ENCODE data around the gene BRD2. TPM values are rescaled to one million over a fixed set of nuclear protein-coding genes. Genes with fewer than 3 reads are reported as not detected.

The BRD2 gene
- total RNA-seq, 1 experiment from 2014 or later: 252 TPM

GRCh38 chr6:32975886-32976285 lies 7.5 kb downstream of the BRD2 start:
- peaks cover 4% of the 10 kb centered on the region for H3K27me3 Mint-ChIP-seq (ENCODE audit: low read depth)
- peak overlapping the region in 1 of 3 experiments; percentile 65; a peak in 2 of 7 replicates for H3K27ac Mint-ChIP-seq
- Histone ChIP-seq H3K4me2 (ENCODE audit: insufficient read depth, insufficient read length, low read length) (no peak overlapping the region), H4K8ac (replicated peaks; ENCODE audit: insufficient read length, low read depth, low read length) (no peak overlapping the region), H2BK20ac (ENCODE audit: low read depth, low read length, poor library complexity, severe bottlenecking) (no peak overlapping the region), H3K27ac (ENCODE audit: insufficient read length, low read depth, low read length) (no peak overlapping the region), H3K9me3 (ENCODE audit: control insufficient read depth, low read depth, low read length) (no peaks in the 10 kb centered on the region), H4K5ac (ENCODE audit: insufficient read length, low read depth, low read length) (no peak overlapping the region), H3K23me2 (ENCODE audit: insufficient read length, low read depth, low read length, poor library complexity, severe bottlenecking) (peaks cover 16% of the 10 kb centered on the region), H3K79me2 (ENCODE audit: insufficient read depth, low read length) (peaks cover 41% of the 10 kb centered on the region), H2AFZ (ENCODE audit: low read length) (no peak overlapping the region), H2BK15ac (ENCODE audit: low read depth, low read length) (no peak overlapping the region), H3K56ac (ENCODE audit: insufficient read length, low read depth, low read length) (no peak overlapping the region), H3K18ac (ENCODE audit: insufficient read length, low read depth, low read length) (no peak overlapping the region), H3T11ph (ENCODE audit: low read length) (no peak overlapping the region), H2BK120ac (ENCODE audit: low read depth, low read length, poor library complexity, severe bottlenecking) (no peak overlapping the region), H3K79me1 (ENCODE audit: insufficient read depth, low read depth, low read length, poor library complexity, severe bottlenecking) (peaks cover 20% of the 10 kb centered on the region), H4K20me1 (ENCODE audit: control insufficient read depth, insufficient read depth, insufficient read length) (no peaks in the 10 kb centered on the region), H3K23ac (ENCODE audit: insufficient read length, low read depth, low read length) (no peak overlapping the region), H2BK5ac (ENCODE audit: insufficient read length, low read length) (no peak overlapping the region), H3K14ac (ENCODE audit: insufficient read depth, low read length) (no peak overlapping the region), H3K4ac (ENCODE audit: low read depth, low read length) (no peak overlapping the region), H3K4me1 (ENCODE audit: insufficient read depth, low read length) (no peaks in the 10 kb centered on the region), H3K9ac (ENCODE audit: extremely low read depth, insufficient read length, low read length) (no peak overlapping the region), H3K27me3 (ENCODE audit: insufficient read depth, low read length) (no peaks in the 10 kb centered on the region), H2AK5ac (ENCODE audit: insufficient read length, low read length) (no peak overlapping the region), H2BK12ac (ENCODE audit: insufficient read length, low read depth, low read length) (no peak overlapping the region), H4K91ac (ENCODE audit: insufficient read length, low read depth, low read length) (no peak overlapping the region)
- peaks cover 93 to 99% (median 98%) of the 10 kb centered on the region in 3 experiments for H3K36me3 Mint-ChIP-seq (ENCODE audit: insufficient read depth in 1 of 3, low read depth in 3 of 3)
- no CpG with 5 or more reads among the region's 2 CpGs for WGBS (ENCODE audit: extremely low coverage, insufficient read length, low lambda C conversion rate)
- peak overlapping the region; percentile 96 for H3K4me3 Mint-ChIP-seq
- DNase-seq: no peak
- peaks cover 7 to 11% of the 10 kb centered on the region in 2 experiments for H3K9me3 Mint-ChIP-seq
- peaks cover 23 to 53% of the 10 kb centered on the region in 2 experiments for H3K4me1 Mint-ChIP-seq
- TF ChIP-seq, protein P1, sequence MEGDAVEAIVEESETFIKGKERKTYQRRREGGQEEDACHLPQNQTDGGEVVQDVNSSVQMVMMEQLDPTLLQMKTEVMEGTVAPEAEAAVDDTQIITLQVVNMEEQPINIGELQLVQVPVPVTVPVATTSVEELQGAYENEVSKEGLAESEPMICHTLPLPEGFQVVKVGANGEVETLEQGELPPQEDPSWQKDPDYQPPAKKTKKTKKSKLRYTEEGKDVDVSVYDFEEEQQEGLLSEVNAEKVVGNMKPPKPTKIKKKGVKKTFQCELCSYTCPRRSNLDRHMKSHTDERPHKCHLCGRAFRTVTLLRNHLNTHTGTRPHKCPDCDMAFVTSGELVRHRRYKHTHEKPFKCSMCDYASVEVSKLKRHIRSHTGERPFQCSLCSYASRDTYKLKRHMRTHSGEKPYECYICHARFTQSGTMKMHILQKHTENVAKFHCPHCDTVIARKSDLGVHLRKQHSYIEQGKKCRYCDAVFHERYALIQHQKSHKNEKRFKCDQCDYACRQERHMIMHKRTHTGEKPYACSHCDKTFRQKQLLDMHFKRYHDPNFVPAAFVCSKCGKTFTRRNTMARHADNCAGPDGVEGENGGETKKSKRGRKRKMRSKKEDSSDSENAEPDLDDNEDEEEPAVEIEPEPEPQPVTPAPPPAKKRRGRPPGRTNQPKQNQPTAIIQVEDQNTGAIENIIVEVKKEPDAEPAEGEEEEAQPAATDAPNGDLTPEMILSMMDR (conservative IDR thresholded peaks at IDR 0.05): no peak
